ENCODE measurements around the gene PNKP. TPM values are rescaled to one million over a fixed set of nuclear protein-coding genes. Genes with fewer than 3 reads are reported as not detected.
"Not testable (repeated sequence)": the region's sequence is repeated elsewhere in the genome, so short reads cannot be mapped to it uniquely, and the experiment has no call there.

Gene PNKP
- total RNA-seq, 1 experiment from 2014 or later = 90.3 TPM

GRCh38 chr19:49827034-49827433, 40.3 kb downstream of the PNKP start:
- no TSS peak for BruUV-seq (replicated peaks)
- Mint-ChIP-seq H3K4me3 (ENCODE audit: unreplicated experiment) (no peak overlapping the region), H3K27ac (ENCODE audit: low read depth, unreplicated experiment) (peak overlapping the region; percentile 32)

GRCh38 chr19:49824662-49825061, 42.7 kb downstream of the PNKP start:
- no peak for TF ChIP-seq CTCF (IDR thresholded peaks at IDR 0.05; ENCODE audit: unreplicated experiment)
- no peaks in the 10 kb centered on the region for H3K27me3 Mint-ChIP-seq (ENCODE audit: insufficient read depth, unreplicated experiment)
- no peak overlapping the region for H3K4me3 Mint-ChIP-seq (ENCODE audit: unreplicated experiment)
- ChIA-PET CTCF (interaction anchor here (0.6 to 1.1 kb wide), 2 partner anchors 8 to 27 kb away, joined by 3 to 4 read pairs; no protein-coding TSS in a partner anchor), POLR2A (interaction anchor here (1.0 kb wide), 2 partner anchors 11 to 13 kb away, joined by 3 to 5 read pairs; partner anchors contain the start of gene FUZ)
- no peaks in the 10 kb centered on the region for H3K4me1 Mint-ChIP-seq (ENCODE audit: insufficient read depth, unreplicated experiment)
- peaks cover 32% of the 10 kb centered on the region for H3K36me3 Mint-ChIP-seq (ENCODE audit: insufficient read depth, unreplicated experiment)
- intact Hi-C loops (cut with micrococcal nuclease) = no loop called here
- H3K27ac Mint-ChIP-seq (ENCODE audit: low read depth, unreplicated experiment) = no peak overlapping the region
- no peaks in the 10 kb centered on the region for H3K9me3 Mint-ChIP-seq (ENCODE audit: unreplicated experiment)
- no peak for DNase-seq (ENCODE audit: unreplicated experiment)
- no TSS peak for BruUV-seq (replicated peaks)

More at GRCh38 chr19:49827034-49827433, 40.3 kb downstream of the PNKP start:
- H3K9me3 Mint-ChIP-seq (ENCODE audit: unreplicated experiment) = no peaks in the 10 kb centered on the region
- intact Hi-C loops (cut with micrococcal nuclease) = no loop called here
- peaks cover 37% of the 10 kb centered on the region for H3K36me3 Mint-ChIP-seq (ENCODE audit: insufficient read depth, unreplicated experiment)
- POLR2A ChIA-PET = no interaction called here
- DNase-seq (ENCODE audit: unreplicated experiment) = no peak
- CTCF ChIA-PET = interaction anchor here (0.6 kb wide), 1 partner anchor 416 kb away, joined by 3 read pairs; no protein-coding TSS in a partner anchor
- no peaks in the 10 kb centered on the region for H3K4me1 Mint-ChIP-seq (ENCODE audit: insufficient read depth, unreplicated experiment)
- H3K27me3 Mint-ChIP-seq (ENCODE audit: insufficient read depth, unreplicated experiment) = no peaks in the 10 kb centered on the region
- TF ChIP-seq CTCF (IDR thresholded peaks at IDR 0.05; ENCODE audit: unreplicated experiment) = no peak

DNA sequence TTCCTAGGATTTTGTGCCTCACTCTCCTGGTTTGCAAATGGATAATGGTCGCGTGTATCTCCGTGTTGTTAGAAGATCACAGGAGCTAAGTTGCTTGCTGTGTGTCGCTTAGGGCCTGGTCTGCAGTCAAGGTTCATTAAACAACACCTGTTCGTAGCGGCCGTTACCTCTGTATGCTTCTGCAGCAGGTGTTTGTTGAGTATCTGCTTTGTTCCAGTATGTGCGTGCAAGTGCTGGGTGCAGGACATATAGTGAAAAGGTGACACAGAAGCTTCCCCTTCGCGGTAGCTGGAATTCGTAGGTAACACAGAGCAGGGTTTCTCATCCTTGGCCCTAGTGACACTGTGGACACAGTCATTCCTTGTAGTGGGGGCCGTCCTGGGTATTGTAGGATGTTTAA, 43.9 kb downstream of the PNKP start:
- no peak for DNase-seq (ENCODE audit: unreplicated experiment)
- Mint-ChIP-seq H3K27me3 (ENCODE audit: insufficient read depth, unreplicated experiment) (no peaks in the 10 kb centered on the region), H3K36me3 (ENCODE audit: insufficient read depth, unreplicated experiment) (peaks cover 40% of the 10 kb centered on the region), H3K4me3 (ENCODE audit: unreplicated experiment) (no peak overlapping the region), H3K27ac (ENCODE audit: low read depth, unreplicated experiment) (no peak overlapping the region), H3K9me3 (ENCODE audit: unreplicated experiment) (no peaks in the 10 kb centered on the region), H3K4me1 (ENCODE audit: insufficient read depth, unreplicated experiment) (peaks cover 7% of the 10 kb centered on the region)
- TF ChIP-seq CTCF (IDR thresholded peaks at IDR 0.05; ENCODE audit: unreplicated experiment) = no peak
- ChIA-PET CTCF (interaction anchor here (0.6 to 1.1 kb wide), 2 partner anchors 11 to 21 kb away, joined by 3 to 4 read pairs; no protein-coding TSS in a partner anchor), POLR2A (interaction anchor here (0.6 to 1.0 kb wide), 2 partner anchors 10 to 27 kb away, joined by 3 read pairs; partner anchors contain the start of gene FUZ)
- BruUV-seq (replicated peaks) = no TSS peak
- intact Hi-C loops (cut with micrococcal nuclease) = no loop called here

DNA sequence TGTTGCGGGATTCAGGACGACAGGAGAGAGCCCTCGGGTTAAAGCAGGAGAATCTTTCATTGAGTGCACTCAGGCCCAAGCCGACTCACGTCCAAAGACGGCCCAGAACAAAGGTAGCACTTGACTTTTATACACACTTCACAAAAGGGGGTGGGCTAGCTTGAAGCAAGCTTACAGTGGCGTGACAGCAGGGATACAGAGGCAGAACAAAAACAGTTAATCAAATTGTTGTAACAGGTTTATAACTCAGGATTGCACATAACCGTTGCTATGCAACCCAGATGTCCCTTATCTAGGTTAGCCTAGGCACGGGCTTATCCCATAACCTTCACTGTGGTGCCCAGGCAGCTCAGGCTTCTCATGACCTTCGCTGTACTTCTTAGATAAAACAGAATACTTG, 47.3 kb downstream of the PNKP start:
- ChIA-PET CTCF (interaction anchor here (0.6 to 1.5 kb wide), 2 partner anchors 249 to 494 kb away, joined by 3 to 5 read pairs; no protein-coding TSS in a partner anchor), POLR2A (interaction anchor here (1.7 to 3.5 kb wide), 2 partner anchors 28 to 30 kb away, joined by 9 to 30 read pairs; partner anchors contain the start of gene PTOV1)
- no TSS peak for BruUV-seq (replicated peaks)
- H3K4me3 Mint-ChIP-seq (ENCODE audit: unreplicated experiment) = no peak overlapping the region
- H3K27ac Mint-ChIP-seq (ENCODE audit: low read depth, unreplicated experiment) = no peak overlapping the region
- TF ChIP-seq CTCF (IDR thresholded peaks at IDR 0.05; ENCODE audit: unreplicated experiment) = no peak
- peaks cover 7% of the 10 kb centered on the region for H3K4me1 Mint-ChIP-seq (ENCODE audit: insufficient read depth, unreplicated experiment)
- intact Hi-C loops (cut with micrococcal nuclease) = no loop called here
- peaks cover 33% of the 10 kb centered on the region for H3K36me3 Mint-ChIP-seq (ENCODE audit: insufficient read depth, unreplicated experiment)
- no peaks in the 10 kb centered on the region for H3K27me3 Mint-ChIP-seq (ENCODE audit: insufficient read depth, unreplicated experiment)
- no peak for DNase-seq (ENCODE audit: unreplicated experiment)
- H3K9me3 Mint-ChIP-seq (ENCODE audit: unreplicated experiment) = no peaks in the 10 kb centered on the region

DNA sequence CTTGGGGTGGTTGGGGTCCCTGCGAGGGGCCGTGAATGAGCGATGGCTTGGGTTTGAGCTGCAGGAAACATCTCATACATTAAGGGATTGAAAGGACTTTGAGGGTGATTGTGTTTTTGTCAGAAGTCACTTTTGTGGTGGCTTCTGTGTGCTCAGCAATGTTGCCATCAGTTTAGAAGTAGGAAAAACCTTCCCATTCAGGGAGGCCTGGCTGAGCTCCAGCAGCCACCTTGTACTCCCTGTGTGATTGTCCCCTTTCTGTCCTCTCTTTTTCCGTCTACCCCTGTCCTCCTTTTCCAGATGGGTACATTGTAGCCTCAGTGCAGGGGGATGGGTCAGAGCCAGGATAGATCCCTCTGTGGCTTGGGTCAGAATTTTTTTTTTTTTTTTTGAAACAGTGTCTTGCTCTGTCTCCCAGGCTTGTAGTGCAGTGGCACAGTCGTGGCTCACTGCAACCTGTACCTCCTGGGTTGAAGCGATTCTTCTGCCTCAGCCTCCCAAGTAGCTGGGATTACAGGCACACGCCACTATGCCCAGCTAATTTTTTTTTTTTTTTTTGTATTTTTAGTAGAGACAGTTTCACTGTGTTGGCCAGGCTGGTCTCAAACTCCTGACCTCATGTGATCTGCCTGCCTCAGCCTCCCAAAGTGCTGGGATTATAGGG, 47.8 kb downstream of the PNKP start:
- H3K27me3 Mint-ChIP-seq (ENCODE audit: insufficient read depth, unreplicated experiment); H3K4me1 Mint-ChIP-seq (ENCODE audit: insufficient read depth, unreplicated experiment); BruUV-seq (replicated peaks); DNase-seq (ENCODE audit: unreplicated experiment); H3K9me3 Mint-ChIP-seq (ENCODE audit: unreplicated experiment): not testable (repeated sequence)
- peak overlapping the region; percentile 97 for H3K4me3 Mint-ChIP-seq (ENCODE audit: unreplicated experiment)
- H3K27ac Mint-ChIP-seq (ENCODE audit: low read depth, unreplicated experiment) = peak overlapping the region; percentile 100
- CTCF ChIA-PET = interaction anchor here (0.5 to 1.5 kb wide), 7 partner anchors 10 to 493 kb away, joined by 3 to 5 read pairs (median 3); no protein-coding TSS in a partner anchor
- intact Hi-C loops (cut with micrococcal nuclease) = loop anchor here (5.0 kb wide), 1 partner anchor 48 kb away; the partner anchor contains the start of gene PNKP
- H3K36me3 Mint-ChIP-seq (ENCODE audit: insufficient read depth, unreplicated experiment) = peaks cover 33% of the 10 kb centered on the region
- POLR2A ChIA-PET = interaction anchor here (0.6 to 3.6 kb wide), 8 partner anchors 9 to 58 kb away, joined by 3 to 36 read pairs (median 10); partner anchors contain the start of genes AKT1S1, AP2A1, PNKP and PTOV1
